ENCODE data around the gene SREK1IP1.
"Not testable (repeated sequence)": the region's sequence is repeated elsewhere in the genome, so short reads cannot be mapped to it uniquely, and the experiment has no call there.

SREK1IP1 gene

DNA sequence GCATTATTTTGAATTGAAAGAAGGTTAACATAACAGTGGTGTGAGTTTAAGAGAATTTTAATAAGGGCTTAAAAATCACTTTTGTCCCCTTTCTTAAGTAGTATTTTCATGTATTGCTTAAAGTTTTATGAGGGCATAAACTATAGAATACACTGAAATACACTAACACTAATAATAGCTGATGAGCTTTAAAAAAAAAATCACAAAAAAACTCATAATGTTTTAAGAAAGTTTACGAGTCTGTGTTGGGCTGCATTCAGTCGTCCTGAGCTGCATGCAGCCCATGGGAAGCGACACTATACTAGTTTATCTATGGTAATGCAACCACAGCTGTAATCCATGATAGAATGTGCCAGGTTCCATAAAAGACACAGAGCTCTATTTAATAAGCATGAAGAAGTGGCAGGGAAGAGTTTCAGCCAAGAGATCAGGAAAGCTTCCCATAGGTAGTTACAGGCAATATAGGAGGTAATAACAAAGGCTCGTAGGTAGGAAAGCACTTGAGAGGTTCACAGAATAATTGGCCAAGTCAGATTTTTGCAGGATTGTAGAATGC is 4.5 kb downstream of the SREK1IP1 start:
- no peak for DNase-seq

DNA sequence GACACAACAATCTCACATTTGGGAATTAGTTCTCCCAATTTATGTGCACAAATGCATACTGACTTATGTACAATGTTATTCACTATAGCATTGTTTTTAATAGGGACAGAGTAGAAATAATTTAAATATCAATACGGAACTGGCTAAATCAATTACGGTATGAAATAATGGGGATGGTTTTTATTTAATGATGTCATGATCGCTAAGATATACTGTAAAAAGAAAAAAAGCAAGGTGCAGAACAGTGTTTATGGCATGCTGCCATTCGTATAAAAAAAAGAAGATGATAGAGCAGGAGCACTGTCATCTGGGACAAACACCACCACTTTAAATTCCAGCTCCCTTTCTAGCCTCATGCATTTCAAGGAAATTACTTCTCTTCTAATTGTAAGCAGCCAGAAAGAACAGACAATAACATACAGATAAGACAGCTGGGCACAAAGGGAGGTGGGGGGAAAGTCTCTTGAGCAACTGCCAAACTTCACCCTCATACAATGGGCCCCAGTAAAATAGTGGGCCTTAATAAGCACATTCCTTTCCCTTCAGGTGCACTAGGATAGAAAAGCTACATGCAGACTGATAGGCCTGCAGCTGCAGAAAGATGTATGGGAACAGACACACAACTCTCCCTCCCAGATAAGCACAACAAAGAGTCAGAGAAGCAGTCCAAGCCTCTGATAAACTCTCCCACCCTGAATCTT is 8.4 kb downstream of the SREK1IP1 start:
- no peak for DNase-seq

DNA sequence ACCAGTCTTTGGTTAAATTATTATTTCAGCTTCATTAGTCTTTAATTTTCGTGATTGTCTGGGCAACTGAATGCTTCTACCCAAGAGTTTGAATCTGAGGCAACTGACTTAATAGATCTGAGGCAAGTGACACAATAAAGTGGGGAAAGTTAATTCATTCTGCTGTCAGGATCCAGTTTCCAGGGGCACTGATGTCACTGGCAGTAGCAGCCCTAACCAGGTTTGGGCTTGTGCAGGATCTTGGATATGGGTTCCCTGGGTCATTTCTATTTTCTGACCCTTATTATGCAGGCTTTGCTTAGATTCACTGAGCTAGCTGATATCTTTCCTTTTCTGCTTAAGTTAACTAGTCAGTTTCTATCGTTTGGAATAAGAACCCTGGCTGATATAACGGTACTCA is 9.6 kb downstream of the SREK1IP1 start:
- DNase-seq: no peak

DNA sequence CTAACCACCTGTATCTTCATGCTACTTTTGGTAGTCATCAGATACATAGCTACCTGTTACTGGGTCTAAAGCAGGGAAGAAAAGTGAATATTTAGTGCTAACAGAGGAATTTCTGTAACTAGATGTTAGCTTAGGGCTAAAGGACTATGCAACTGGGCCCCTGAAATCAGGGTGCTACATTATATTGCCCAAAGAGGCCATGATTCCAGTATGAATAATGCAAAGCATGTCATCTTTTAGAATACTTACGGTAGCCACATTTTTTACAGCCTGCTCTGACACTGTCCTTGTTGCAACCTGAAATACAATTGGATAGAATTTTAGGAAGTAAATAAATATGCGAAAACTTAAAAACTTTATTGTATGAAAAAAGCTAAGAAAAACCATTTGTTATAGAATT is 14.4 kb downstream of the SREK1IP1 start:
- DNase-seq: no peak

DNA sequence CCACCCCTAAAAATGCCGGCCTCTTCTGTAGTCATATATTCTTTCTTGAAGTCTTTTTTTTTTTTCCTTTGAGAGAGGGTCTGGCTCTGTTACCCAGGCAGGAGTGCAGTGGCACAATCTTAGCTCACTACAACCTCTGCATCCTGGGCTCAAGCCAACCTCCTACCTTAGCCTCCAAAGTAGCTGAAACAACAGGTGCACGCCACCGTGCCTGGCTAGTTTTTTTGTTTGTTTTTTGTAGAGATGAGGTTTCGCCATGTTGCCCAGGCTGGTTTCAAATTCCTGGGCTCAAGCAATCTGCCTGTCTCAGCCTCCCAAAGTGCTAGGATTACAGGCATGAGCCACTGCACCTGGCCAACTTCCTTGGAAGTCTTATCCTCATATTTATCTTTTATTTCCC is 19.1 kb downstream of the SREK1IP1 start:
- no peak for DNase-seq

DNA sequence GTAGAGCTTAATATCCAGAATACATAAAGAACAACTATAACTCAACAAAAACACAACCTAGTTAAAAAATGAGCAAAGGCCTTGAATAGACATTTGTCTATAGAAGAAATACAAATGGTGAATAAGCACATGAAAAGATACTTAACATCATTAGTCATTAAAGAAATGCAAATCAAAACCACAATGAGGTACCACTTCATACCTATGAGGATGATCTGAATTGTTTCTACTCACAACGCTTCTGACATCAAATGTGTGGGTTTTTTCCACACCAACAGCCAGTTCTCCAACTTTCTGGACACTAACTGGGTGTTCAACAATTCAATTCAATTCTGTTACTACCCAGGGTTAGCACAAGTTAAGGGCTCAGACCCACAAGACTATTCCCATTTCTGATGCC is 22.0 kb downstream of the SREK1IP1 start:
- no peak for DNase-seq

DNA sequence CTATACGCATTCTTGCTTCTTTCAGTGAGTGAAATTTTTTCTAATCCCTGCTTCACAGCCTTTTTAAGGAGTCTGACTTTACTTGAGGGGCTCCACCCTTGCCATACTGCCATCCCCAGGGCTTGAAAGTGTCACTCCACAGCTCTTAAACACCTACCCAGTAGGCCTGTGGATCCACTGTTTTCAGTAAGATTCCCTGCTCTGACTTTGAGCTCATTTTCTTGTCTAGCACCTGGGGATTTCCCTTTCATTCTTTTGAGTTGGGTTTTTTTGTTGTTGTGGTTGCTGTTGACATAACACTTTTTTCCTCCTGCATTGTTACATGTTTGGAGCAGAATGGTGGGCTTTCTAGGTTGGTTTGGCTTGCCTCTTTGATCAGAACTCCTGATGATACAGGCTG is 23.6 kb downstream of the SREK1IP1 start:
- DNase-seq: no peak

DNA sequence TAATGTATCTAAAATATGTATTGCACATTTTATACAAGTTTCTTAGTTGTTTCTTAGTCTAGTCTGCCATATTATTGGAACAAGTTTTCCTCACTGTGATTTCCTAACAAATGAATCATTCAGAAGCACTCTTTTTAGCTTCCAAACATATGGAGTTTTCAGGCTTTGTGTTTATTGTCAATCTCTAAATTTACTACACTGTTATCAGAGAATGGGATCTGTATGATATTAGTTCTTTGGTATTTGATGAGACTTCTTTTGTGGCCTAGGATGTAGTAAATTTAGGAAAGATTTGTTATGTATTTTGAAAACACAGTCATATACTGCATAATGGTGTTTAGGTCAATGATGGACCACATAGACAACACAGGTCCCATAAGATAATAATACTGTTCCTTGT is 25.7 kb downstream of the SREK1IP1 start:
- DNase-seq: no peak

DNA sequence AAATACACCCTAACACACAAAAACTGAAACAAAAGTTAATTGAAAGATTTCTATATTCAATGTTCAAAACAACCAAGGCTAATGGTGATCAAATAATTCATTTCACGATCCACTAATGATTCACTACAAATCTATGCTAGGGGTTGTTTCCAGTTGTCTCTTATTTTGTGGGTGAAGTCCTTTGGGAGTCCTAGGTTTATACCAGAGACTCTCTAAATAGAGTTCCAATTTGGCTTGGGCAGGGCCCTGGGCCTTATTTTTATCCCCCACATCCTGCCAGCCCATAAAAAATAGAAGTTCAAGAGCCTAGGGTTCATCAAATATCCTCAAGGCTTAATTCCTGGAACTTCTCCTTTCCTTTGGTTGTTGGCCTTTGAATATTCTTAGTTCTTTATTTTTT is 26.1 kb downstream of the SREK1IP1 start:
- no peak for DNase-seq

DNA sequence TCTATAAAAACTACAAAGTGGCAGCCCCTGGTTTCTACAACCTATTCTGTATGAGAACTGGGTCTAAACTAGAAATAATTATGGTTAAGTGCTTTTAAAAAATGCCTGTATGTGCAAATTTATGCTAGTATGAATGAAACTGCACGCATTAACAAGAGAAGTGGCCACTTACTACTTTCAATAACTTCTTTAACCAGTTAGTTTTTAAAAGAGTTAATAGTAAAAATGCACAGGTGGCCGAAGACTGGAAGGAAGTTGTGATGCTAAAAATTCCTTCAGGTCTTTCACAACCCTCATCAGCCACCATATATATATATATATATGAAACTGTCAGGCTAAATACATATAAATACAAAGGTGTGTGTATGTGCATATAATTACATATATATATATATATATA is 41.3 kb downstream of the SREK1IP1 start:
- DNase-seq: no peak

DNA sequence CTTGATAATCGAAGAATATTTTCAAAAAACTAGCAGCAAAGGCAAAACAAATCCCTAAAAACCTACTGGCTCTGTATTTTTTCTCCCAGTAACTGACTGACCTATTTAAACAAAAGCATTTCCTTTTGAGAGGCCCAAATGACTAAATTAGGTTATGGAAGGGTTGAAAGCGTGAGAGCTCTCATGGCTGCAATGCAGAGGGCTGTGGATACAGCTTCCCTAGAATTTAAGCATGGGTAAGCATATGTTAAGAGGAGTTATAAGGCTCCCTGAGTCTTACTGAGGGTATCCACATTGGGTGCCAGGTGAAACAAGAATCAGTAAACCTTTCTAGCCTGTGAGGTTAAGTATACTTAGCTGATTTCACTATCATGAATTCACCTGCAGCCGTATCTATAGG is 45.9 kb downstream of the SREK1IP1 start:
- no peak for DNase-seq

DNA sequence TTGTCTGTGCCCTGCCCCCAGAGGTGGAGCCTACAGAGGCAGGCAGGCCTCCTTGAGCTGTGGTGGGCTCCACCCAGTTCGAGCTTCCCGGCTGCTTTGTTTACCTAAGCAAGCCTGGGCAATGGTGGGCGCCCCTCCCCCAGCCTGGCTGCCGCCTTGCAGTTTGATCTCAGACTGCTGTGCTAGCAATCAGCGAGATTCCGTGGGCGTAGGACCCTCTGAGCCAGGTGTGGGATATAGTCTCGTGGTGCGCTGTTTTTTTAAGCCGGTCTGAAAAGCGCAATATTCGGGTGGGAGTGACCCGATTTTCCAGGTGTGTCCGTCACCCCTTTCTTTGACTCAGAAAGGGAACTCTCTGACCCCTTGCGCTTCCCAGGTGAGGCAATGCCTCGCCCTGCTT is 54.0 kb downstream of the SREK1IP1 start:
- DNase-seq: not testable (repeated sequence)

DNA sequence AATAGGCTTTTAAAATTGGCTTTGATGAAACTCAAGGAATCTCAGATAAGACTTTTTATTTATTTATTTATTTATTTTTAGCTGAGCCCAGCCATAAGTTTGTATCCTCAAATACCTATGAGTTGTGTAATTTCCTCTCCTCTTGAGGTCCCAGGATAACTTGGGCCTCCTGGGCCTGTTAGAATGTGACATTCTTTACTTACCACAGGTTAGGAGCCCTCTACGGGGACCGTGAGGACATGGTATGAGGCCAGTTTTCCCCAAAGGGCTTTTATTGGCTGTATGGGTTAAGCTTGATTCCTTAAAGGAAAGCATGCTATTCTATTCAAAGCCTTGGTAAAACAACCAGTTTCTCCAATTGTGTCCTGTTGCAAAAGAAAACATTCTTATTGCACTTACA is 61.3 kb downstream of the SREK1IP1 start:
- no peak for DNase-seq

DNA sequence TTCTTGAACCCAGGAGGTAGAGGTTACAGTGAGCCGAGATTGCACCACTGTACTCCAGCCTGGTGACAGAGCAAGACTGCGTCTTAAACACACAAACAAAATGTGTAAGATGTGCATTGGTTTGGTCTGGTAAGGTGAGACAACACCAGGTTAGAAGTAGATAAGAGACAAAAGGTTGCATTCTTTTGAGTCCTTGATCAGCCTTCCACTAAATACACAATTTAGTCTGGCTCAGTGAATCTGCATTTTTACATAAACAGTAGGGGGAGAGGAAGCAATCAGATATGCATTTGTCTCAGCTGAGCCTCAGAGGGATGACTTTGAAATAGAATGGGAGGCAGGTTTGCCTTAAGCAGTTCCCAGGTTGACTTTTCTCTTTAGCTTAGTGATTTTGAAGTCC is 62.4 kb downstream of the SREK1IP1 start:
- not testable (repeated sequence) for DNase-seq

DNA sequence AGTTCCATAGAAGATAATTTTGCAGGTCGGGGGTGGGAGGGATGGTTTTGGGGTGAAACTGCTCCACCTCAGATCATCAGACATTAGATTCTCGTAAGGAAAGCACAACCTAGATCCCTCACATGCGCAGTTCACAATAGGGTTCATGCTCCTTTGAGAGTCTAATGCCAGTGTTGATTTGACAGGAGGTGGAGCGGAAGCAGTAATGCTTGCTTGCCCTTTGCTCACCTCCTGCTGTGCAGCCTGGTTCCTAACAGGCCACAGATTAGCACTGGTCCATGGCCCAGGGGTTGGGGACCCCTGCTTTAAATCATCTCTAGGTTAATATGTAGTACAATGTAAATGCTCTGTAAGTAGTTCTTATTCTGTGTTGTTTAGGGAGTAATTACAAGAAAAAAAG is 67.7 kb downstream of the SREK1IP1 start:
- DNase-seq: no peak

DNA sequence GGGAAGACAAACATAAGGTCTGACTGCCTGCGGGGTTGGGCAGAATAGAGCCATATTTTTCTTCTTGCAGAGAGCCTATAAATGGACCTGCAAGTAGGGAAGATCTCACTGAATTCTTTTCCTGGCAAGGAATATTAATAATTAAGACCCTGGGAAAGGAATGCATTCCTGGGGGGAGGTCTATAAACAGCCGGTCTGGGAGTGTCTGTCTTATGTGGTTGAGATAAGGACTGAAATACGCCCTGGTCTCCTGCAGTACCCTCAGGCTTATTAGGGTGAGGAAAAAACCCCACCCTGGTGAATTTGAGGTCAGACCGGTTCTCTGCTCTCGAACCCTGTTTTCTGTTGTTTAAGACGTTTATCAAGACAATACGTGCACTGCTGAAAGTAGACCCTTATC is 72.1 kb downstream of the SREK1IP1 start:
- not testable (repeated sequence) for DNase-seq

DNA sequence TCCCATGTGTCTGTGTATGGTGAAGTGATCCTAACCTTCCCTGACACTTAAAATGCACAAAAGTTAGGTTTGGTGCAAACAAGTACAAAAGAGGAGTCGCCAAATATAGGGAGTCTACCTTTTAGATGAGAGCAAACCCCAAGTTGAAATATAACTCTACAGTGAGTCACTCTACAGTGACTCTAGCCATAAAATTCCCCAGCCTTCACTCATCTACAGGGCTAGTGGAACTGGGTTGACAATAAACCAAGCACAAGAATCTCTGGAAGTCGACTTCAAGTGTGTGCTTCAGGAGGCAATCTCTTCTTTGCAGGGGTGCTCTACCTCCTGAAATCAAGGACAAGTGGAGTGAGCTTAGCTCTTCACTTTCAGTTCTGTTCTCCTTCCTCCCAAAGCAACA is 74.9 kb downstream of the SREK1IP1 start:
- DNase-seq: no peak

DNA sequence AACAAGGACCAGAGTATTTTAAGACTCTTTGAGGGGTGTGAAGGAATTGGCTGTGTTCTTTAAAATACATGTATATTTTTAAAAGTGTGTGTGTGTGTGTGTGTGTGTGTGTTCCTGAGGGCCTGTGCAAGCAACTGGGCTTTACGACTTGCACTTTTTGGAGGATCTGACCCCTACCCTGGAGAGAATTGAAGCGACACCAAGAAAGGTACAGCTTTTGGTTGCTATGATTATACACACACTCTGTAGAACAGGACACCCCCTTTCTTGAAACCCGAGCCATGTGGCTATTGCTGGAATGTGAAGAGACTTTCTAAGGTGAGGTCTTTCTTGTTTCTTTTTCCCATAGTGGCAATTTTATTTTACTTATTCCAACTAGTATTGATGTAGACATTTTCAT is 77.2 kb downstream of the SREK1IP1 start:
- no peak for DNase-seq

DNA sequence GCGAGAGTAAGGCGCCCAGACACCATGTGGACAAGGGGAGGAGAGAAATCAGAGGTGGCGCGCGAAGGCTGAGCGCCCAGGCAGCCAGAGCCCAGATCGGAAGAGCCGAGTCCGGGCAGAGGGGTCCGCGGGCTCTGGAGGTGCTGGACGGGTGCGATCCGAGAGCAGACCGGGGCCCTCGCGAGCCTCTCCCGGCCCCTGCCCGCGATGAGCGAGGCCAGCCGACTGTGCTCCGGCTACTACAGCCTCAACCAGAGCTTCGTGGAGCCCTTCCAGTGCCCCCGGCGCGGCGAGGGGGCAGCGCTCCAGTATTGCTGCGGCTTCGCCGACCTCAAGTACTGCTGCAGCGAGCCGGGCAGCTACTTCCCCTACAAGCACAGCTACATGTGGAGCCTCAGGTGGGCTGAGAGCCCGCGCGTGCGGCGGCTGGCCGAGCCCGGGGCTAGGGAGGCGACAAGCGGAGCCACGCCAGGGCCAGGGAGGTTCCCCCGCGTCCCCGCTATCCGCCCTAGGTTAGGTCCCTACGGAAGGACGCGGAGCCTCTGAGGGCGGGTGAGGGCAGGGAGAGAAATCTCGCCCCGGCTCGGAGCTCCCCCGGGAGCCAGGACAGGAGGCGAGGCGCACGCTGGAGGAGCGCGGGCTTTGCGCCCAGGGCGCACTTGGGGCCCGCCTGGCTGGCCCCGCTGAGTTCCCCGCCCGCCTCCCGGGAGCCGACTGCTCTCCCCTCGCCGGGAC is 77.9 kb downstream of the SREK1IP1 start, which contains the start of gene SHISAL2B:
SHISAL2B (plus strand) TSS at position 87 of the 735 bp plus-strand sequence; CDS start at position 208, 121 bp downstream.
- DNase-seq: peak in 1 of 2 experiments; percentile 52

DNA sequence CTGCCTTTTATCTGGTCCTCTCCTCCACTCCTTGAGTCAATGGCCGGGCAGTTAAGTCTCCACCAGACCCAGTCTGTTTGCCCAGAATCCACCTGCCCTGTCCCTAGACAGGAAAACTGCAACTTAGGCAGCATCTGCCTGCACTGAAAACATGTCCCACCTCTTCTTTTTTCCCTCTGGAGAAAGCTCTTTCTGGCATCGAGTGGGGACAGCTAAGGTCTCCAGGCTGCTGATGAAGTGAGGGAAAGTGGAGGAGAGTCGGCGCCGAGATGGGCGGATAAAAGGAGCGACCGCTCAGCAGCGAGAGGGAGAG is 78.4 kb downstream of the SREK1IP1 start:
- no peak for DNase-seq

DNA sequence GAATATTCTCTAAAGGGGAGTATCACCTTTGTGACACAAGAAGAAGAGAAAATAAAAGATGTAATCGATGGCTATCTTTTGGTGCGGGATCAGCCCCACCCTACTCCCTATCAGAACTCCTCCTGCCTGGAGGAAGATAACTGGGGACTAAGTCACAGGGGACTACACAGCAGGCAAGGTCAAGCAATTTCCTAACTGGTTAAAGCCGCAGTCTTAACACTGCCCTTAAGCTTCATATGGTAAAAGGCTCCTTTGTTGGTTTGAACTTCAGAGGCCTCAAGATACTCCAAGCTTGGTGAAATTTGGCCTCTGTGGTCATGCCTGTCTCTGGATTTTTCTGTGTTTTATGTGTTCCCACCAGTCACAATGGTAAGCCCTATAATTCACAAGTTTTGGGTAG is 79.5 kb downstream of the SREK1IP1 start:
- no peak for DNase-seq

DNA sequence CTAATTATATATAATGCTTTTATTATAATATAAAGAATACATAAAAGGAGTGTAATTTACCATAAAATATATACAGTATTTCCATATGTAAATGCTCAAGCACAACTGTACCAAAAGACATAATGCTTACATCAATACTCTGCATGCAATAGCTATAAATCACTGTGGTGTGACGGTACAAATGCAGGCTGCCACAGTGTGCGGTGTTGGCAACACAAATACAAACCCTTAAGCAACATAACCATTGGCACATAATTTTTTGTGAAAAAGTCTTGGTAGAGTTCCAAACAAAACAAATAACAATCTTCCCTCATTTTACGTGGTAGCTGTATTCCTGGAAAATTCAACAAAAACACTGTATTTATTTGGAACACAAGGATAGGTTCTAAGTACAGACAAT is 80.1 kb downstream of the SREK1IP1 start:
- DNase-seq: peak; percentile 13 to 56

DNA sequence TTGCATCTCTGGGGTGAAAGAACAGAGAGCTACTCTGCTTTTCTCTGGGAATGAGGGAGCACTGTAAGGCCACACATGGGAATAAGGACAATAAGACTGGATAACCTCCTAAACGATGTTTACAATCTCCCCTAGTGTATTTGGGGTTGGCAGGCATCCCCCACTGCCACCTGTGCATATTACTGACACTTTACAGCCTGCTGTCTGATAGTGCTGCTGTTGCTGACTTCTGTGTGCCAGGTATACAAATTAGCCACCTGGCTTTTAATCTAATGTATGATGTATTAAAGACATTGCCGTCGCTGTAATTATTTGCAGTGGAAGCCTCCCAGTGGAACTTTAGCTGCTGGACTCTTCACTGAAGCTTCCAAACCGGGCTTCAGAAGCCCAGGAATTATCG is 82.6 kb downstream of the SREK1IP1 start:
- DNase-seq: peak; percentile 28 to 81

DNA sequence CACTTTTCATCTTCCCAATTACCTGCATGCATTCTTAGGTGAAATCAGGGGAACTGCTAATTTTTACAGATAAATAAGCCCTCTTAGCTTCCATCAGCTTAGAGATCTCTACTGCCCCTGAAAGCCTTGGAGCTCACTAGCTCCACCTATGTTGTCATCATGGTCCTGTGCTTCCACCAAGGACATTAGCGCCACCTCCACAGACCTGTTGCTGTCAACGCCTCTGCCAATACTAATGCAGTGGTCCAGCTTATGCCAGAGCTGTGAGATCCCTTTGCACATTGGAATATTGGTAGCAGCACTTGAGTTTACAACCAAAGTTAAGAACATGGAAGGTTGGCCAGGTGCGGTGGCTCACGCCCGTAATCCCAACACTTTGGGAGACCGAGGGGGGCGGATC is 85.9 kb downstream of the SREK1IP1 start:
- no peak for DNase-seq

DNA sequence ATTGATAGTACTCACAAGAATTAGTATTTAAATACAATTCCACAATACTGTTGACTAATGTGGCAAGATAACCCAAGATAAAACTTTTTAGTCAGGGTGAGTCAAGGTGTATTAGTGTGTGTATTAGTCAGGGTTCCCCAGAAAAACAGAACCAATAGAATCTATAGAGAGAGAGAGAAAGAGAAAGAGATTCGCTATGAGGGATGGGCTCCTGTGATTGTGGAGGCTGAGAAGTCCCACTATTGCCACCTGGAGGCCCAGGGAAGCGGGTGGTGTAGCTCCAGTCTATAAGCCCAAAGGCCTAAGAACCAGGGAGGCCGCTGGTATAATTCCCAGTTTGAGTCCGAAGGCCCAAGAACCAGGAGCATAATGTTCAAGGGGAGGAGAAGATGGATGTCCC is 88.2 kb downstream of the SREK1IP1 start:
- DNase-seq: no peak
